Rectal smooth muscle tissue (tissue), 1 donor: Measurements from ENCODE around the gene FAM13A.
A peak's percentile ranks its signal among the peaks of the same experiment; 100 is the strongest.

Experiments used
- H3K27ac ChIP-seq: one replicate; pipeline ENCODE4 v1.7.0; 2013; ENCODE audit warnings: low read depth, low read length, inconsistent platforms
- H3K27me3 ChIP-seq: one replicate; pipeline ENCODE4 v1.7.0; 2013; ENCODE audit warnings: low read length; ENCODE audit not compliant: control insufficient read depth, insufficient read depth
- H3K36me3 ChIP-seq: one replicate; pipeline ENCODE4 v1.7.0; 2013; ENCODE audit warnings: low read length; ENCODE audit not compliant: control insufficient read depth, insufficient read depth
- H3K4me1 ChIP-seq: one replicate; pipeline ENCODE4 v1.7.0; 2013; ENCODE audit warnings: low read length; ENCODE audit not compliant: control insufficient read depth, insufficient read depth
- H3K4me3 ChIP-seq: one replicate; pipeline ENCODE4 v1.7.0; 2013; ENCODE audit warnings: low read length
- H3K9ac ChIP-seq: one replicate; pipeline ENCODE4 v1.7.0; 2013; ENCODE audit warnings: low read length

Gene FAM13A

GRCh38 chr4:89056953-89057398 lies at the start of gene FAM13A:
Gene FAM13A, minus strand, starts transcription at chr4:89057185. Its CDS starts 221 bp downstream, at chr4:89056964.
- Histone ChIP-seq H3K9ac (peak within 1 kb of the TSS; percentile 49), H3K27ac (peak within 1 kb of the TSS; percentile 79), H3K4me3 (peak within 1 kb of the TSS; percentile 70), H3K4me1 (peaks cover 2% of the 10 kb centered on the region), H3K27me3 (no peaks in the 10 kb centered on the region), H3K36me3 (no peaks in the 10 kb centered on the region)

GRCh38 chr4:89105726-89106125 lies 48.7 kb upstream of the FAM13A start:
- H3K9ac ChIP-seq = no peak overlapping the region
- H3K4me3 ChIP-seq = no peak overlapping the region
- no peaks in the 10 kb centered on the region for H3K36me3 ChIP-seq
- H3K27ac ChIP-seq = no peak overlapping the region
- no peaks in the 10 kb centered on the region for H3K27me3 ChIP-seq
- no peaks in the 10 kb centered on the region for H3K4me1 ChIP-seq

GRCh38 chr4:89101256-89102161 lies 44.5 kb upstream of the FAM13A start:
- Histone ChIP-seq H3K9ac (no peak overlapping the region), H3K36me3 (no peaks in the 10 kb centered on the region), H3K27me3 (no peaks in the 10 kb centered on the region), H3K4me3 (no peak overlapping the region), H3K27ac (no peak overlapping the region), H3K4me1 (no peaks in the 10 kb centered on the region)

- Histone ChIP-seq H3K36me3 (no peaks in the 10 kb centered on the region), H3K4me1 (no peaks in the 10 kb centered on the region), H3K27ac (no peak overlapping the region), H3K27me3 (no peaks in the 10 kb centered on the region), H3K9ac (no peak overlapping the region), H3K4me3 (no peak overlapping the region)
These were observed 43.9 kb upstream of the FAM13A start for GRCh38 chr4:89100853-89101252.

GRCh38 chr4:89099471-89099870 lies 42.5 kb upstream of the FAM13A start:
- Histone ChIP-seq H3K4me1 (no peaks in the 10 kb centered on the region), H3K27ac (no peak overlapping the region), H3K9ac (no peak overlapping the region), H3K36me3 (no peaks in the 10 kb centered on the region), H3K4me3 (no peak overlapping the region), H3K27me3 (no peaks in the 10 kb centered on the region)

- Histone ChIP-seq H3K4me3 (no peak overlapping the region), H3K9ac (no peak overlapping the region)
These were observed 42.0 kb upstream of the FAM13A start for GRCh38 chr4:89099034-89099433.

GRCh38 chr4:89078300-89078699 lies 21.3 kb upstream of the FAM13A start:
- H3K27me3 ChIP-seq = no peaks in the 10 kb centered on the region
- no peak overlapping the region for H3K27ac ChIP-seq
- H3K9ac ChIP-seq = no peak overlapping the region
- H3K4me1 ChIP-seq = no peaks in the 10 kb centered on the region
- no peak overlapping the region for H3K4me3 ChIP-seq
- H3K36me3 ChIP-seq = no peaks in the 10 kb centered on the region

More at GRCh38 chr4:89099034-89099433, 42.0 kb upstream of the FAM13A start:
- Histone ChIP-seq H3K27ac (no peak overlapping the region), H3K27me3 (no peaks in the 10 kb centered on the region), H3K36me3 (no peaks in the 10 kb centered on the region), H3K4me1 (no peaks in the 10 kb centered on the region)

- H3K36me3 ChIP-seq = no peaks in the 10 kb centered on the region
- no peaks in the 10 kb centered on the region for H3K4me1 ChIP-seq
- H3K27ac ChIP-seq = no peak overlapping the region
- H3K27me3 ChIP-seq = no peaks in the 10 kb centered on the region
- H3K9ac ChIP-seq = no peak overlapping the region
- H3K4me3 ChIP-seq = no peak overlapping the region
These were observed 20.8 kb upstream of the FAM13A start for GRCh38 chr4:89077761-89078160.

- H3K27me3 ChIP-seq = no peaks in the 10 kb centered on the region
- H3K36me3 ChIP-seq = no peaks in the 10 kb centered on the region
- H3K4me3 ChIP-seq = no peak overlapping the region
- H3K4me1 ChIP-seq = no peaks in the 10 kb centered on the region
- H3K27ac ChIP-seq = no peak overlapping the region
- H3K9ac ChIP-seq = no peak overlapping the region
These were observed 15.9 kb upstream of the FAM13A start for GRCh38 chr4:89072921-89073320.

- Histone ChIP-seq H3K4me1 (no peaks in the 10 kb centered on the region), H3K9ac (no peak overlapping the region), H3K36me3 (no peaks in the 10 kb centered on the region), H3K27me3 (no peaks in the 10 kb centered on the region), H3K27ac (no peak overlapping the region), H3K4me3 (no peak overlapping the region)
These were observed 14.3 kb upstream of the FAM13A start for GRCh38 chr4:89071311-89071710.

- Histone ChIP-seq H3K4me1 (no peaks in the 10 kb centered on the region), H3K9ac (no peak overlapping the region), H3K27me3 (no peaks in the 10 kb centered on the region), H3K36me3 (no peaks in the 10 kb centered on the region), H3K4me3 (no peak overlapping the region), H3K27ac (no peak overlapping the region)
These were observed 13.1 kb upstream of the FAM13A start for GRCh38 chr4:89070041-89070440.

- no peak overlapping the region for H3K9ac ChIP-seq
- H3K27ac ChIP-seq = no peak overlapping the region
- no peak overlapping the region for H3K4me3 ChIP-seq
- H3K36me3 ChIP-seq = no peaks in the 10 kb centered on the region
- no peaks in the 10 kb centered on the region for H3K4me1 ChIP-seq
- H3K27me3 ChIP-seq = no peaks in the 10 kb centered on the region
These were observed 12.5 kb upstream of the FAM13A start for GRCh38 chr4:89069481-89069880.

GRCh38 chr4:89067417-89067816 lies 10.4 kb upstream of the FAM13A start:
- H3K36me3 ChIP-seq = no peaks in the 10 kb centered on the region
- no peak overlapping the region for H3K9ac ChIP-seq
- no peaks in the 10 kb centered on the region for H3K4me1 ChIP-seq
- no peaks in the 10 kb centered on the region for H3K27me3 ChIP-seq
- no peak overlapping the region for H3K27ac ChIP-seq
- no peak overlapping the region for H3K4me3 ChIP-seq
